Fibroblast of lung (primary cell): ENCODE results near the gene PRKX. TPM values are rescaled to one million over a fixed set of nuclear protein-coding genes. Genes with fewer than 3 reads are reported as not detected.

Experiments
- DNase-seq, 2 donors: peaks; one replicate each; pipeline versions ENCODE4 v3.0.0 to v3.0.0-alpha.2; 2010; ENCODE audit warnings: low read depth in 2 of 2
- H2AFZ ChIP-seq: 2 replicates; pipeline ENCODE4 v1.5.1; 2012; ENCODE audit warnings: low read length, control low read depth, inconsistent platforms
- H3K27ac ChIP-seq: 2 replicates; pipeline ENCODE4 v1.5.1; 2011; ENCODE audit warnings: low read length, control low read depth; ENCODE audit not compliant: insufficient read depth
- H3K27me3 ChIP-seq: 2 replicates; pipeline ENCODE4 v1.5.1; 2011; ENCODE audit warnings: mild to moderate bottlenecking, low read length; ENCODE audit not compliant: control insufficient read depth, insufficient read depth
- H3K36me3 ChIP-seq: 2 replicates; pipeline ENCODE4 v1.5.1; 2011; ENCODE audit warnings: low read length; ENCODE audit not compliant: control insufficient read depth, insufficient read depth
- H3K4me1 ChIP-seq: 2 replicates; pipeline ENCODE4 v1.5.1; 2011; ENCODE audit warnings: low read length; ENCODE audit not compliant: control insufficient read depth, insufficient read depth; ENCODE audit errors: extremely low read depth
- H3K4me2 ChIP-seq: 2 replicates; pipeline ENCODE4 v1.5.1; 2011; ENCODE audit warnings: low read length, control low read depth; ENCODE audit not compliant: insufficient read depth; ENCODE audit errors: extremely low read depth
- H3K4me3 ChIP-seq, 4 experiments: fragments of 200-600 bp in 1 of 4; sonication (generic) in 1 of 4; replicated peaks in 1 of 4; 2 replicates each; pipeline ENCODE4 v1.5.1; 2011 to 2016; ENCODE audit warnings: low read length in 4 of 4, low read depth in 3 of 4, mild to moderate bottlenecking in 3 of 4, control low read depth in 2 of 4, inconsistent platforms in 1 of 4, mixed read lengths in 1 of 4; ENCODE audit not compliant: insufficient read depth in 1 of 4; ENCODE audit errors: control extremely low read depth in 1 of 4
- H3K79me2 ChIP-seq: 2 replicates; pipeline ENCODE4 v1.5.1; 2012; ENCODE audit warnings: mild to moderate bottlenecking, low read length, inconsistent platforms; ENCODE audit not compliant: control insufficient read depth, insufficient read depth
- H3K9ac ChIP-seq: 2 replicates; pipeline ENCODE4 v1.5.1; 2011; ENCODE audit warnings: mild to moderate bottlenecking, low read length, control low read depth; ENCODE audit not compliant: insufficient read depth
- H3K9me3 ChIP-seq: 2 replicates; pipeline ENCODE4 v1.5.1; 2012; ENCODE audit warnings: low read depth, low read length; ENCODE audit not compliant: control insufficient read depth, insufficient read depth
- H4K20me1 ChIP-seq: 2 replicates; pipeline ENCODE4 v1.5.1; 2011; ENCODE audit warnings: low read length; ENCODE audit not compliant: control insufficient read depth, insufficient read depth; ENCODE audit errors: extremely low read depth
- EZH2 ChIP-seq: IDR thresholded peaks from 2 replicates; pipeline ENCODE4 v1.5.1; 2012; ENCODE audit warnings: low read length, control low read depth, mild to moderate bottlenecking; ENCODE audit errors: missing control alignments
- polyA minus RNA-seq: library from RNA; depleted of rRNA, polyadenylated mRNA; stranded (reverse); fragments of >200 nt; gene quantifications from 2 replicates; pipeline ENCODE4 v1.2.3, GENCODE V29; 2011; ENCODE audit warnings: low replicate concordance
- polyA plus RNA-seq, 2 donors: library from polyadenylated mRNA; depleted of rRNA in 1 of 2; stranded (reverse) in 1 of 2; unstranded in 1 of 2; fragments of >200 nt; gene quantifications; 2 replicates each; pipeline ENCODE4 v1.2.1, GENCODE V29; 2011 to 2012; ENCODE audit warnings: missing spikeins in 1 of 2
- total RNA-seq: library from RNA; depleted of rRNA; stranded (reverse); fragments of >200 nt; gene quantifications from 2 replicates; pipeline ENCODE4 v1.2.1, GENCODE V29; 2014
- TF ChIP-seq, protein P1 (sequence below), 2 donors: IDR thresholded peaks in 1 of 2; conservative IDR thresholded peaks in 1 of 2; 1 replicate in 1 of 2; 2 replicates in 1 of 2; pipeline ENCODE4 v1.5.1; 2011 to 2012; ENCODE audit warnings: low read length in 2 of 2, control low read depth in 1 of 2, inconsistent platforms in 1 of 2, low read depth in 1 of 2, mild to moderate bottlenecking in 1 of 2

PRKX gene
- 10.8 and 19.3 TPM in 2 replicates for total RNA-seq
- 11.3 and 12.6 TPM in 2 replicates for polyA plus RNA-seq
- 6.1 and 10.5 TPM in 2 replicates for polyA plus RNA-seq (2012)
- polyA minus RNA-seq, result 5.5 and 6.8 TPM in 2 replicates

DNA sequence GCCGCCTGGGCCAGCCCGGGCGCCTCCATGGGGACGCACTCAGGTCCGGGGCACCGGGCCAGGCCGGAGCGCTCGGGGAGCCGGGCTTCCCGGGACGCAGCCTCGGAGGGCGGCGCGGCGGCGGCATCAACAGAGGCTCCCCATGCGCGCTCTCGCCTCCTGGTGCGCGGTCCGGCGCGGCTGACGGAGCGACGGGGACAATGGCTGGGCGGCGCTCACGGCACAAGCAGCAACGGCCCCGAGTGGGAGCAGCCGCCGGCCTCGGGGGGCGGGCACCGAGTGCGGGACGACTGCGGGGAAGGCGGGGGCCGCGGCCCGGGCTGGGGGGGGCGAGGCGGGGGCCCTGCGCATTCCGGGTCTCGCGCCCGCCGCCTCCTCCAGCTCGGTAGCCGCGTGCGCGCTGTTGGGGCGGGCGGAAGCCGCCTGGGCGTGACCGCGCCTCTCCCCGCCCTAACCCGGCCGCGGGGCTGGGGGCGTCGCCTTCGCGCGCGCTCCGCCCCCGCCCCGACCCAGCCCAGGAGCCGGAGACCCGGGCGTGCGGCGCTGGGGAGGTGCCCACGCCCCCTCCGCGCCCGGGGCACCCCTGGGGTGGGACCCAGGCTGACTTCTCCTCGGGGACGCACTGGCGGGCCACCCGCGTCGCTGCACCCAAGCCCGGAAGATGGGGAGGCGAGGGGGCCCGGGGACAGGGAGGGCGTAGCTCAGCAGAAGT, at the start of gene PRKX:
PRKX (minus strand) TSS at position 425 of the 712 bp plus-strand sequence; CDS start at position 29, 396 bp downstream.
- Histone ChIP-seq H3K9ac (peak within 1 kb of the TSS; percentile 58), H3K27ac (peak within 1 kb of the TSS; percentile 14)

DNA sequence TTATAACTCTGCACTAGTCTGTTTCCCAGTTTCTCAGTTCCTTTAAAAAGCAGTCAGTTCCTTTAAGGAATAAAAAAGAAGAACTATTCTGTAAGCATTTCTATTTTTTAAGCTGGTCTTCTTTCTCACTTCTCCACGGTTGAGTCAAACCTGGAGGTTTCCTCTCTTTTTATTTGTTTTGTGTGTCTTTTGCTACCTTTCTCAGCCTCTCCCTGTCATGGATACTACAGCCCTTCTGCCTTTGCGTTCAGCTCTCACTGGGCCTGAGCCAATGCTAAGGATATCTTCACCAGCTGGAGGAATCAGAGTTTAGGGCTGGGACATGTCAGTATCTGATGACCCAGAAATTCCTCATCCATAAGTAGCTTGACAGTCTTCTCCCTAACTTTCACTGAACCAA, 49.7 kb upstream of the PRKX start:
- Histone ChIP-seq H3K27ac (no peak overlapping the region), H3K79me2 (no peaks in the 10 kb centered on the region), H3K9me3 (no peaks in the 10 kb centered on the region), H3K36me3 (no peaks in the 10 kb centered on the region), H3K4me1 (no peaks in the 10 kb centered on the region), H3K4me2 (no peak overlapping the region), H2AFZ (no peak overlapping the region), H3K27me3 (no peaks in the 10 kb centered on the region), H3K9ac (no peak overlapping the region), H4K20me1 (no peaks in the 10 kb centered on the region), H3K4me3 (no peak overlapping the region)
- TF ChIP-seq, protein P1, sequence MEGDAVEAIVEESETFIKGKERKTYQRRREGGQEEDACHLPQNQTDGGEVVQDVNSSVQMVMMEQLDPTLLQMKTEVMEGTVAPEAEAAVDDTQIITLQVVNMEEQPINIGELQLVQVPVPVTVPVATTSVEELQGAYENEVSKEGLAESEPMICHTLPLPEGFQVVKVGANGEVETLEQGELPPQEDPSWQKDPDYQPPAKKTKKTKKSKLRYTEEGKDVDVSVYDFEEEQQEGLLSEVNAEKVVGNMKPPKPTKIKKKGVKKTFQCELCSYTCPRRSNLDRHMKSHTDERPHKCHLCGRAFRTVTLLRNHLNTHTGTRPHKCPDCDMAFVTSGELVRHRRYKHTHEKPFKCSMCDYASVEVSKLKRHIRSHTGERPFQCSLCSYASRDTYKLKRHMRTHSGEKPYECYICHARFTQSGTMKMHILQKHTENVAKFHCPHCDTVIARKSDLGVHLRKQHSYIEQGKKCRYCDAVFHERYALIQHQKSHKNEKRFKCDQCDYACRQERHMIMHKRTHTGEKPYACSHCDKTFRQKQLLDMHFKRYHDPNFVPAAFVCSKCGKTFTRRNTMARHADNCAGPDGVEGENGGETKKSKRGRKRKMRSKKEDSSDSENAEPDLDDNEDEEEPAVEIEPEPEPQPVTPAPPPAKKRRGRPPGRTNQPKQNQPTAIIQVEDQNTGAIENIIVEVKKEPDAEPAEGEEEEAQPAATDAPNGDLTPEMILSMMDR (conservative IDR thresholded peaks at IDR 0.05 in 1 of 2, IDR thresholded peaks at IDR 0.05 in 1 of 2; ENCODE audit: low read depth in 1 of 2, low read length in 2 of 2), result no peak
- no peak for TF ChIP-seq EZH2
- DNase-seq, result no peak

More for the DNA sequence above, at the start of gene PRKX:
- Histone ChIP-seq H3K4me3 (peak within 1 kb of the TSS; percentile 52 to 68 (median 58)), H3K4me1 (no peaks in the 10 kb centered on the region), H3K27me3 (no peaks in the 10 kb centered on the region), H3K79me2 (peaks cover 6% of the 10 kb centered on the region), H3K4me2 (peak within 1 kb of the TSS; percentile 58), H3K36me3 (no peaks in the 10 kb centered on the region), H2AFZ (peak within 1 kb of the TSS; percentile 30), H3K9me3 (no peaks in the 10 kb centered on the region), H4K20me1 (no peaks in the 10 kb centered on the region)
- TF ChIP-seq EZH2, result no peak
- TF ChIP-seq, protein P1 (conservative IDR thresholded peaks at IDR 0.05 in 1 of 2, IDR thresholded peaks at IDR 0.05 in 1 of 2; ENCODE audit: low read depth in 1 of 2, low read length in 2 of 2), result no peak
- DNase-seq, result peak; percentile 38 to 52

DNA sequence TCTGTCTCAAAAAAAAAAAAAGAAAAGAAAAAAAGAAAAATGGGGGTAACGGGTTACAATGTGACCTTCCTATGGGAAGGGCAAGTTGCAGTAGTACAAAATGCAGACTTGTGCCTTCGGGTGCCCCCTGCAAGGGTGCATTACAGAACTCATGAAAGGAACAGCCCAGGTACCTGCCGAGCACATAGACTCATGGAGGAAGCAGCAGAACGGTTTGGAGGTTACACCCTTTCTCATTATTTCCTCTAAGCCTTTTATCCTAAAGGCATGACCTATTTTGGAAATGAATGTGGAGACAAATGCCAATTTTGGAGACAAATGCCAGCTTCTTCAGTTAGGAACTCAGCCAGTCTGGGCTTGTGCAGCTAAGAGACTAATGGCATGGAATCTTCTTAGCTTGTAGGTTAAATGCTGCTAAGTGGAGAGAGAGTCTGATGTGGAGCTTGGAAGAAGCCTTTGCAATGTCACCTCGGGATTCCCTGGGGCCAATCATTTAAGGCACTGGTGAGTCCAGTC, 44.1 kb upstream of the PRKX start:
- no peak overlapping the region for H3K27ac ChIP-seq
- no peaks in the 10 kb centered on the region for H3K27me3 ChIP-seq
- H3K36me3 ChIP-seq, result no peaks in the 10 kb centered on the region
- no peak overlapping the region for H2AFZ ChIP-seq
- DNase-seq, result no peak
- H3K9ac ChIP-seq, result no peak overlapping the region
- no peak overlapping the region for H3K4me3 ChIP-seq
- no peaks in the 10 kb centered on the region for H3K4me1 ChIP-seq
- TF ChIP-seq, protein P1 (conservative IDR thresholded peaks at IDR 0.05 in 1 of 2, IDR thresholded peaks at IDR 0.05 in 1 of 2; ENCODE audit: low read depth in 1 of 2, low read length in 2 of 2), result no peak
- TF ChIP-seq EZH2, result no peak
- no peaks in the 10 kb centered on the region for H3K79me2 ChIP-seq
- no peaks in the 10 kb centered on the region for H3K9me3 ChIP-seq
- no peak overlapping the region for H3K4me2 ChIP-seq
- no peaks in the 10 kb centered on the region for H4K20me1 ChIP-seq
